Tracheal epithelial cell (primary cell): ENCODE measurements around the gene COL10A1. TPM values are rescaled to one million over a fixed set of nuclear protein-coding genes. Genes with fewer than 3 reads are reported as not detected.

ENCODE experiments used
- total RNA-seq: library from RNA; depleted of rRNA; stranded (reverse); fragments of >200 nt; gene quantifications from 2 replicates; pipeline ENCODE4 v1.2.1, GENCODE V29; 2014

The COL10A1 gene
- total RNA-seq = 0.24 TPM in 1 of 2 replicates, not detected in the other

DNA sequence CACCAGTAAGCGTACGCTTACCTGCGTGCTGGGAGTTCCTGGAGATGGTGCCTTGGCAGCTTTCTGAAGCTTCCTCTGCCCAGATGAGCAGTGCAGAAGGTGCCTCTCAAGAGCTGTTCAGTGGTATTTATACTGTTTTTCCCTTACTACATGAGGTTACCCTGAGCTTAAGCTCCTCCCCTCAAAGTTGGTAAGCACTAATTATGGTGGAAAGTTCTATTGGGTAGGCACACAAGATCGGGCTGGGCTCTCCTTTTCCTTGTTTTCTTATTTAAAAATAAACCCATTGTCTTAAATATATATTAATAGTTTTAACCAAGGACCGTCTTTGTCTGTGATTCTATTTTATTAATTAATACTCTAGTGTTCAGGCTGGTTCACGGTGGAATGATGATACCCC is at the start of gene COL10A1:
Gene COL10A1 (minus strand): TSS at position 101 of the 400 bp plus-strand sequence. CDS start 640 bp downstream, outside the sequence.

DNA sequence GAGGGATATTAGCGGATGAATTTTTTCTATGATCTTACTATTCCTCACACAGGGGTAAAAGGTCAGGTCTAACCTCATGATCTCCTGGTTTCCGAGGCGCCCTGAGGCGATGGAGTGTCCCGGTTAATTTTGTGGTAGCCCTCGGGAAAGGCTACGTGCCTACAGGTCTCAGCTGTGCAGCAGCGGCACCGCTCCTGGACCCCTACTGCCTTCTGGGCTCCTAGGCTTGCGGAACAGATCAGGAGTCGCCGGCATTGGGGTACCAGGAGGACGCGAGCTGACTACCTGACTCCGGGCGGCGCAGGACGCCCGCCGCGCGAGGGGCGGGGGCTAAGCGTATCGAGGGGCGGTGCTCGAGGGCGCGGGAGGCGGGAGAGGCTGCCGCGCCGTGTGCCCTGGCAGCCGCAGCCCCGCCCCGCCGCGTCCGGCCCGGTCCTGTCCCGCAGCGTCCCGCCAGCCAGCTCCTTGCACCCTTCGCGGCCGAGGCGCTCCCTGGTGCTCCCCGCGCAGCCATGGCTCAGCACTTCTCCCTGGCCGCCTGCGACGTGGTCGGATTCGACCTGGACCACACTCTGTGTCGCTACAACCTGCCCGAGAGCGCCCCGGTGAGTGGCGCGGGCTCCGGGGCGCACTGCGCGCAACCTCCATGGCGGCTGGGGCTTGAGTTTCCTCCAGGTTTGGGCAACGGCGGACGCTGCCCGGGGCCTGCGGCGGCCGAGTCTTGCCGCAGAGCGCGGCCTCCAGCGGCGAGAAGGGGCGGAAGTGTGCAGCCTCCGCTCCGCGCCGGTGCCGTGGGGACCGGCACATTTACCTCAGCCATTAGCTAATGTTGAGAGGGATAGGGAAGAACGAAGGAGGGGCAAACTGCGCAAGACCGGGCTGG is 25.3 kb downstream of the COL10A1 start, which contains the start of gene NT5DC1:
Gene NT5DC1 (plus strand): TSS at position 435 of the 883 bp plus-strand sequence. CDS start 78 bp downstream, at position 513.

Other genes with a start within 250 kb of the COL10A1 start
- gene FRK, start 65.2 kb downstream of the COL10A1 start, total RNA-seq = 2.8 and 4.8 TPM in 2 replicates
- gene NT5DC1, start 25.3 kb downstream of the COL10A1 start, total RNA-seq = 6.4 and 6.5 TPM in 2 replicates
- gene TSPYL4, start 127.9 kb upstream of the COL10A1 start, total RNA-seq = 2.9 and 3.0 TPM in 2 replicates
- gene TSPYL1, start 153.8 kb upstream of the COL10A1 start, total RNA-seq = 61.9 and 68.4 TPM in 2 replicates
- 113 and 202 TPM in 2 replicates for gene DSE, start 244.8 kb upstream of the COL10A1 start, total RNA-seq